ENCODE results near the gene AKAP6.

The AKAP6 gene

DNA sequence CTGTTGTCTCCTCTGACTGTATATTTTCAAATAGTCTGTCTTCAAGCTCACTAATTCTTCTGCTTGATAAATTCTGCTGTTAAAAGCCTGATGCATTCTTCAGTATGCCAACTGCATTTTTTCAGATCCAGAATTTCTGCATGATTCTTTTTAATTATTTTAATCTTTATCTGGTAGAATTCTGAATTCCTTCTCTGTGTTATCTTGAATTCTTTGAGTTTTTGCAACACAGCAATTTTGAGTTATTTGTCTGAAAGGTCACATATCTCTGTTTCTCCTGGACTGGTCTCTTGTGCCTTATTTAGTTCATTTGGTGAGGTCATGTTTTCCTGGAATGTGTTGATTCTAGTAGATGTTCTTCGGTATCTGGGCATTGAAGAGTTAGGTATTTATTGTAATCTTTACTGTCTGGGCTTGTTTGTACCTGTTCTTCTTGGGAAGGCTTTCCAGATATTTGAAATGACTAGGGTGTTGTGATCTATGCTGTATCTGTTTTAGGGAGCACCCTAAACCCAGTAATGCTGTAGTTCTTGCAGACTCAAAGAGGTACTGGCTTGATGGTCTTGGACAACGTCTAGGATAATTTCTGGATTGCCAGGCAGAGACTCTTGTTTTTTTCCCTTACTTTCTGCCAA, 415.8 kb downstream of the AKAP6 start:
- TF ChIP-seq, protein P1, sequence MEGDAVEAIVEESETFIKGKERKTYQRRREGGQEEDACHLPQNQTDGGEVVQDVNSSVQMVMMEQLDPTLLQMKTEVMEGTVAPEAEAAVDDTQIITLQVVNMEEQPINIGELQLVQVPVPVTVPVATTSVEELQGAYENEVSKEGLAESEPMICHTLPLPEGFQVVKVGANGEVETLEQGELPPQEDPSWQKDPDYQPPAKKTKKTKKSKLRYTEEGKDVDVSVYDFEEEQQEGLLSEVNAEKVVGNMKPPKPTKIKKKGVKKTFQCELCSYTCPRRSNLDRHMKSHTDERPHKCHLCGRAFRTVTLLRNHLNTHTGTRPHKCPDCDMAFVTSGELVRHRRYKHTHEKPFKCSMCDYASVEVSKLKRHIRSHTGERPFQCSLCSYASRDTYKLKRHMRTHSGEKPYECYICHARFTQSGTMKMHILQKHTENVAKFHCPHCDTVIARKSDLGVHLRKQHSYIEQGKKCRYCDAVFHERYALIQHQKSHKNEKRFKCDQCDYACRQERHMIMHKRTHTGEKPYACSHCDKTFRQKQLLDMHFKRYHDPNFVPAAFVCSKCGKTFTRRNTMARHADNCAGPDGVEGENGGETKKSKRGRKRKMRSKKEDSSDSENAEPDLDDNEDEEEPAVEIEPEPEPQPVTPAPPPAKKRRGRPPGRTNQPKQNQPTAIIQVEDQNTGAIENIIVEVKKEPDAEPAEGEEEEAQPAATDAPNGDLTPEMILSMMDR (IDR thresholded peaks at IDR 0.05; ENCODE audit: insufficient read depth, low read depth, low read length, missing control alignments): no peak

DNA sequence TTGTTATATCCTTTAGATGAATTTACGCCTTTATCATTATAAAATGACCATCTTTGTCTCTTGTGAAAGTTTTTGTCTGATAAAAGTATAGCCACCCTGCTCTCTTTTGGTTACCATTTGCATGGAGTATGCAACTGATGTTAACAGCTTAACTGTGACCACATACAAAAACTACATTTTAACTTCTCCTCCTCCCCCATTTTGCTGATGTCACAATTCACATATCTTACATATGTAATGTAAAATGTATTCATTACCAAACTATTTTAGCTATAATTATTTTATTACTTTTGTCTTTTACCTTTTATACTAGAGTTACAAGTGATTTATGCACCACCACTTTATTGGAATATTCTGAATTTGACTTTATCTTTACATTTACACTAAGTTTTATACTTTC, 425.1 kb downstream of the AKAP6 start:
- no peak for DNase-seq (ENCODE audit: low read depth)
- H3K4me3 ChIP-seq (ENCODE audit: low read depth, low read length): no peak overlapping the region
- TF ChIP-seq, protein P1 (IDR thresholded peaks at IDR 0.05; ENCODE audit: insufficient read depth, low read depth, low read length, missing control alignments): no peak

More for the DNA sequence above, 415.8 kb downstream of the AKAP6 start:
- DNase-seq (ENCODE audit: low read depth): no peak
- no peak overlapping the region for H3K4me3 ChIP-seq (ENCODE audit: low read depth, low read length)

DNA sequence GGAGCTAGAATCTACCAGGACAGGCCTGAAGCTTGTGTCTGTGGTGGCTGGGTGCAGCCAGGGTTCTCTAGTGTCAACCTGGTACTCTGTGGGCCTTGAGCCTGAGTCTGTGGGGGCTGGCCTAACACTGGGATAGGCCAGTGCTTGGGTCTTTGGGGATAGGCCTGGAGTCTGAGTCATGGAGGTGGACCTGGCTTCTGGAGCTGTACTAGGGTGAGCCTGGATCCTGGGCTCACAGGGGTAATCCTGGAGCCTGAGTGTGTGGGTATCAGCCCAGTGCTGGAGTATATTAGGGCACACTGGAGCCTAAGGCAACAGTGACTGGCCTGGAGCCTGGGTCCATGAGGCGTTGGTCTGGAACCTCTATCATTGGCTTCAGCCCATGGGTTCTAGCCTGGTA, 427.1 kb downstream of the AKAP6 start:
- H3K4me3 ChIP-seq (ENCODE audit: low read depth, low read length): no peak overlapping the region
- DNase-seq (ENCODE audit: low read depth): no peak
- TF ChIP-seq, protein P1 (IDR thresholded peaks at IDR 0.05; ENCODE audit: insufficient read depth, low read depth, low read length, missing control alignments): no peak

DNA sequence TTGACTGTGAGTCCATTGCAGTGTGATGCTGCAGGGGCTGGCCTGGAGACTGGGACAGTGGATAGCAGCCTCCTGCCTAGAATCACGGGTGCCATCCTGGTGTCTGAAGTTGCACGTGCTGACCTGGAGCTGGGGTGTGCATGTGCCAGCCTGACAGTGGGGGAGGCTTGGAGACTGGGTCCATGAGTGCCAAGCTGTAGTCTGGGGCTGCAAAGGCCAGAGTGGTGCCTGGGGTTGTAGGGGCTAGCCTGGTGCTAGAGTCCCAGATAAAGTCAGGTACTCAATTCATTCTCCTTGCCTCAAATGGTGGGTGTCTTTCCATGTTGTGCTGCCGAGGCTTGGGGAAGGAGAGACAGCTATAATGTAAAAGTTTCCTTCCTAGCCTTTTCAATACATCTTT, 427.7 kb downstream of the AKAP6 start:
- TF ChIP-seq, protein P1 (IDR thresholded peaks at IDR 0.05; ENCODE audit: insufficient read depth, low read depth, low read length, missing control alignments): no peak
- no peak for DNase-seq (ENCODE audit: low read depth)
- no peak overlapping the region for H3K4me3 ChIP-seq (ENCODE audit: low read depth, low read length)

DNA sequence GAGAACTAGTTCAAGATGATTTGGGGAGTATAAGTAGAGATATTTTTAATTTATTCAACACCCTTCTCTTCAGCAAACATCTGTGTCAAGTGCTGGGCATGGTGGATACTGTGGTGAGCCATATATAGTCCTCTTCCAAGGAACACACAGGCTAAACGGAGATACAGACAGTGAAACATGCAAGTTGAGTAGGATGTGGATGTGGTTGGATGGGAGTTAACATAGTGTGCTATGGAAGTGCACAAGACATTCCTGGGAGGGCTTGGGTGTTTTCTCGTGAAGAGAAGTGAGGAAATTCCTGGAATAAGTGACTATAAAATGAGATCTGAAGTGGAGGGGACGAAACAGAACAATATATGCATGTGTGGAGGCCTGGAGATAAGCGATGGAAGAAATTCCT, 428.5 kb downstream of the AKAP6 start:
- DNase-seq (ENCODE audit: low read depth): no peak
- TF ChIP-seq, protein P1 (IDR thresholded peaks at IDR 0.05; ENCODE audit: insufficient read depth, low read depth, low read length, missing control alignments): no peak
- no peak overlapping the region for H3K4me3 ChIP-seq (ENCODE audit: low read depth, low read length)

DNA sequence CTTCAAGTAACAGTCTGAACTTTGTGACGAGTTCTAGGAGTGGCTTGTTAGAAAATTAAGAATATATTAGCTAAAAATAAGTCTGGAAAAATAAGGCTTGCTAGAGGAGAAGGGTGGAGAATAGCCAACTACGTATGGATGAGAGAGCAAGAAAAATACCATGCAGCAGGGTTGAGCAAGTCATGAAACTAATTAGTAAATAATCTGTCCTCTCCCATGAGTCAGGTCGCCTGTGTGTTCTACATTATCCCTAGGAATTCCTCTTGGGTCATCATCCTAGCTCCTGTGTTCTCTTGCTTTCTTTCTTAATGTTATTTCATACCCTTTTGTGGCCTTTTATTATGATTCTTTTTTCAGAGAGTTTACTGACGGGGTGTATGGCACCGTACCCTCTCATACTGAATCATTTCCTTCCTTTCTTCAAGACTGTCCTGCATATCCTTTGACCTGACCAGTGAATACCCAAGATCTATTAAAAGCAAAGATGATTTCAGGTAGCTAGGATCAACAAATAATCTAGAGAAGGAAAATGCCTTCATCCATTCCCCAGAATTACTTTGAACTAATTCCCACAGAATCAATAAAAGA, 432.4 kb downstream of the AKAP6 start:
- TF ChIP-seq, protein P1 (IDR thresholded peaks at IDR 0.05; ENCODE audit: insufficient read depth, low read depth, low read length, missing control alignments): no peak
- no peak for DNase-seq (ENCODE audit: low read depth)
- no peak overlapping the region for H3K4me3 ChIP-seq (ENCODE audit: low read depth, low read length)

DNA sequence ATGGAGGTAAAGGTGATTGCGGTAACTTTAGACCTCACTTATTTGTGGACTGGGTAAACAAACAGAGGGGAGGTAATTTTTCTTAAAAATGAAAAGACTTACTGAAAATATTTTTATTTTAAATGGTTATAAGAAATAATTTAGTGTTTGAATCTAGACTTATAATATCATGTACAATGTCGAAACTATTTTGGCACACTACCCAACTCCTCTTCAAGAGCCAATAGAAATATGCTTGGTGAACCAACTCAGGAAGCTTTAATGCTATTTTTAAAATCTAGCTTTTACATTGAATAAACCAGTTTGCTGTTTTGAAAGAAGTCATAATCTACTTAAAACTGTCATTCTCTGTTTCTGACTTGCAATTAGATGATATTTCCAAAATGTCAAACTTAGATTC, 433.8 kb downstream of the AKAP6 start:
- TF ChIP-seq, protein P1 (IDR thresholded peaks at IDR 0.05; ENCODE audit: insufficient read depth, low read depth, low read length, missing control alignments): no peak
- DNase-seq (ENCODE audit: low read depth): no peak
- no peak overlapping the region for H3K4me3 ChIP-seq (ENCODE audit: low read depth, low read length)

Data from GM12865 (cell line).